Myocyte (in vitro differentiated cells): ENCODE results near the gene AQP12A. TPM values are rescaled to one million over a fixed set of nuclear protein-coding genes. Genes with fewer than 3 reads are reported as not detected.
"Not testable (repeated sequence)": the region's sequence is repeated elsewhere in the genome, so short reads cannot be mapped to it uniquely, and the experiment has no call there.

Experiments
- DNase-seq: peaks from one replicate; pipeline ENCODE4 v3.0.0-alpha.2; 2012; ENCODE audit warnings: low read depth
- polyA plus RNA-seq: library from polyadenylated mRNA; unstranded; fragments of >200 nt; gene quantifications from one replicate; pipeline ENCODE4 v1.2.1, GENCODE V29; 2012; ENCODE audit warnings: missing spikeins
- total RNA-seq: library from RNA; depleted of rRNA; stranded (reverse); fragments of >200 nt; gene quantifications from 2 replicates; pipeline ENCODE4 v1.2.3, GENCODE V29; 2014

The AQP12A gene
- total RNA-seq = not detected in 2 replicates
- not detected for polyA plus RNA-seq

GRCh38 chr2:240691631-240692420, at the start of gene AQP12A:
Gene AQP12A (plus strand): TSS chr2:240691866. CDS start chr2:240691914, 48 bp downstream.
- not testable (repeated sequence) for DNase-seq

GRCh38 chr2:240642061-240642805, 49.4 kb upstream of the AQP12A start:
- DNase-seq = no peak

- no peak for DNase-seq
These were observed 48.9 kb upstream of the AQP12A start for GRCh38 chr2:240642806-240643092.

GRCh38 chr2:240643093-240643810, 48.4 kb upstream of the AQP12A start:
- no peak for DNase-seq

GRCh38 chr2:240643811-240644150, 47.9 kb upstream of the AQP12A start:
- no peak for DNase-seq

- no peak for DNase-seq
These were observed 47.5 kb upstream of the AQP12A start for GRCh38 chr2:240644171-240644651.

- DNase-seq = no peak
These were observed 46.8 kb upstream of the AQP12A start for GRCh38 chr2:240644859-240645301.

GRCh38 chr2:240645346-240645745, 46.3 kb upstream of the AQP12A start:
- no peak for DNase-seq

- no peak for DNase-seq
These were observed 45.9 kb upstream of the AQP12A start for GRCh38 chr2:240645801-240646175.

- DNase-seq = no peak
These were observed 45.3 kb upstream of the AQP12A start for GRCh38 chr2:240646176-240646899.

- DNase-seq = no peak
These were observed 44.7 kb upstream of the AQP12A start for GRCh38 chr2:240646900-240647502.

GRCh38 chr2:240647503-240648154, 44.0 kb upstream of the AQP12A start:
- DNase-seq = no peak

GRCh38 chr2:240648155-240648649, 43.5 kb upstream of the AQP12A start:
- DNase-seq = no peak

GRCh38 chr2:240648650-240649275, 42.9 kb upstream of the AQP12A start:
- no peak for DNase-seq

- DNase-seq = no peak
These were observed 42.3 kb upstream of the AQP12A start for GRCh38 chr2:240649331-240649730.

GRCh38 chr2:240650254-240650965, 41.3 kb upstream of the AQP12A start:
- no peak for DNase-seq

- no peak for DNase-seq
These were observed 40.5 kb upstream of the AQP12A start for GRCh38 chr2:240651185-240651584.

- DNase-seq = no peak
These were observed 35.5 kb upstream of the AQP12A start for GRCh38 chr2:240655931-240656886.
